ENCODE measurements around the gene IFI27L2. TPM values are rescaled to one million over a fixed set of nuclear protein-coding genes. Genes with fewer than 3 reads are reported as not detected.

IFI27L2 gene
- total RNA-seq, 1 donor: 64.6 TPM

DNA sequence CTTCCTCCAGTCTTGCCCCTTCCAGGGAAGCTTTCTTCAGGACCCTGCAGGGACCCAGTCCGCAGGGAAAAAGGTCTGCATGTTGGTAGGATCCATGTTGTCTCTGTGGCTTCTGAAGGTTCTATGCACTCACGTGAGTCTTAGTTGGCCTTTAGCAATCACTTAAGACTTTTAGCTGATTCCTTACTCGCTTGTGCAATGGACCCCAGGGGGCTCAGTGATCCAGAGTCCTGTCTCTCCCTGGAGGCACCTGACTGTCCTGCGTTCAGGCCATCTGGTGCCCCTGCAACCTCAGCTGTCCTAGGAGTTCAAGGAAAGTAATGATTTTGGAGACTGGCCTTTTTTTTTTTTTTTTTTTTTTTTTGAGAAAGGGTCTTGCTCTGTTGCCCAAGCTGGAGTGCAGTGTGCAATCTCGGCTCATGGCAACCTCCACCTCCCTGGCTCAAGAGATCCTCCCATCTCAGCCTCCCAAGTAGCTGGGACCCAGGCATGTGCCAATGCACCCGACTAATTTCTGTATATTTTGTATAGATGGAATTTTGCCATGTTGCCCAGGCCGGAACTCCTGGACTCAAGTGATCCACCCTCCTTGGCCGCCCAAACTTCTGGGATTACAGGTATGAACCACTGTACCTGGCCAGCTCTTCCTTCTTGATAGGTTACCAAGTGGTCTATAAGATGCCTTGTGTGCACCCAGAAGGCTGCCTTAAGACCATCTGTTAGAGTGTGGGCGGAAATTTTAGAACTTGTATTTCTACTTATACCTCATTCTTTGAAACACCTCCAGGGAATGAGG is 4.6 kb downstream of the IFI27L2 start:
- no peak for DNase-seq (ENCODE audit: low read depth in 2 of 3, low spot score in 2 of 3)

DNA sequence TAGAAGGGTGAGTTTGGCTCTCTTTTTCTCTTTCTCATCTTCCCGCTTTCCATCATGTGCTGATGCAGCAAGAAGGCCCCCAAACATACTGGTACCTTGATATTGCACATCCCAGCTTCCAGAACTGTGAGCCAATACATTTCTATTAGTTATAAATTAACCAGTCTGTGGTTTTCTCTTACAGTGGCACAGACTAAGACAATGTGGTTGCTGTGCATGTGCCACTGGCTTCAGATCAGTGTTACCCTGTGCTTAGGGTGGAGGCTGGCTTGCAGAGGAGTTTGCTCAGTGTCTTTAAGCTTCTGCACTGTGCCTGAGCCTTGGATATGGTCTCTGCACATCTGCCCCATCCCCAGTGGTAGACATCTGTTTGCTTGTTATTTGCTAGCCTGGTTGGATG is 5.5 kb downstream of the IFI27L2 start:
- DNase-seq (ENCODE audit: low read depth in 2 of 3, low spot score in 2 of 3): no peak

DNA sequence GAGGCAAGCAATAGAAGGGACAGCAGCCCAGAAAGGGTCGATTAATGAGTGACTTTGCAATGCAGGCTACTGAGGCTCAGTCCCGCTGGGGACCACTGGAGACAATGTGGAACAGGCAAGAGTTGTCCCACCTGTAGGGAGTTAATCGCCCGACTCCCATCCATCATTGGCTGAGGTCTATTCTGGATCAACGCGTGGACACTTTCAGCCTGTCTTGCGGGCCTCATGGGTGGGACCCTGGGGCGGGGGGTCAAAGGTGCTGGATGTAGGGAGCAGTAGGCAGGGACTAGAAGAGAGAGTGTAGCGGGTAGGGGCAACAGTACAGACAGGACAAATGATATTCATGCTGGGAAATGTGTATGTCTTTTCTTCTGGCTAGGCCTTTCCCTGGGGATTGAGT is 6.1 kb downstream of the IFI27L2 start:
- DNase-seq (ENCODE audit: low read depth in 2 of 3, low spot score in 2 of 3): no peak

DNA sequence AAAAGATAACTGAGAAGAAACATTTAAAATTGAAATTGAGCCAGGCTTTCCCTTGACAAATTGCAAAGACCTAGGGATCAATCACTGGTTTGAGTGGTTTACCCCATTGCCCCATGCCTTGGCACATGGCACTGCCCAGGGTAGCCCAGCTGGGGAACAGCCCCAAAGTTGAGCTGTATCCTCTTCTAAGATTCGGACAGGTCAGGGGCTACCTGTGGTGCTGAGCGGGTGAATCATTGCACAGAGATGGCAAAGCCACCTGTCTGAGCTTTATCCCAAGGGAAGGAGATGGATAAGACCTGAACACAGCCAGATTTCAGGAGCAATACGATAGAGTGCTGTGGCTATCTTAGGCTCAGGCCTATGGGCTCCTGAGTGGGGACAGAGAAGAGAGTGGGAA is 7.0 kb downstream of the IFI27L2 start:
- DNase-seq (ENCODE audit: low read depth in 2 of 3, low spot score in 2 of 3): no peak

DNA sequence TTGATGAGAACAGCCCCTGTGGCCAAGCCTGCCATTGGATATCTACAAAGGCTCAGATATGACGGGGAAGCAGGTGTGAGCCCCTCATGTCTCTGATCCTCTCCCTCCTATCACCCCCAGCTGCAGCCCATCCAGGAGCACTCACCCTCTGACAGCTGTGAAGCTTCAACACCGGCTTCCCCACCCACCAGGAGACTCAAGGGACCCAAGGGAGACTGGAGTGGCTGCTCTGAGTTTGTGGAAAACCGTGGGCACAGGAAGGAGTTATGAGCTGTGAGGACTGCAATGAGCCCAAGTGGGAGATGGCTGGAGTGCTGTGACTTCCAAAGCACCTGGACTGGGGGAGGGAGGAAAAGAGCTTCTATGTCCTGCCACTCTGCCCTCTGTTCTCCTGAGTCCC is 7.9 kb downstream of the IFI27L2 start:
- DNase-seq (ENCODE audit: low read depth in 2 of 3, low spot score in 2 of 3): no peak

DNA sequence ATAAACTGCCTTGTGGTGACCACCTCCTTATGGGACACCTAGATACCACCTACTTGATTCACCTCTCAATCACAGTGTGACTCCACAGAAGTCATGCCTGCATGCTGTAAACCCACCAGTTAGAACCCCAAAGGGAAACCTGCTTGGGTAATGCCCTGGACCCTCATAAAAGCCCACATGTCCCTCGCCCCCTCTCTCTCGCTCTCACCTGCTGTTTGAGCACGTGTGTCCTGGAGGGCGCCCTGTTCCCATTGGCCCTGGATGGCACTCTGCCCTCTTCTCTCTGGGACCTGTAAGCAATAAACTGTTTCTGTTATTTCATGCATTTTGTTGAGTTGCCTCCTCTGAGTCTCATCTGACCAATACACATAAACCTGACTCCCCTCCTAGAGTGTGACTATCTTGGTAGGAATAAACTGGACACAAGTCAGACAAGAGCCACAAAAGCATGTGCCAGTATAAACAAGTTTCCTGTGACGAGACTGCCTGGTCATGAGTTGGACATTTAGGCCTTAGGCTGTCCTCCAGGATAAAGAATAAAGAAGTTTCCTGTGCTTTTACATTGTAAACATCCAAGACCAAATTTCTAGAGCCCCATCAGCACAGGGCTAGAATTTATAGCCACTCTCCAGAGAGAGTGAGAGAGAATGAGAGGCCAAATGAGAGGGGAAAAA is 8.6 kb downstream of the IFI27L2 start:
- no peak for DNase-seq (ENCODE audit: low read depth in 2 of 3, low spot score in 2 of 3)

DNA sequence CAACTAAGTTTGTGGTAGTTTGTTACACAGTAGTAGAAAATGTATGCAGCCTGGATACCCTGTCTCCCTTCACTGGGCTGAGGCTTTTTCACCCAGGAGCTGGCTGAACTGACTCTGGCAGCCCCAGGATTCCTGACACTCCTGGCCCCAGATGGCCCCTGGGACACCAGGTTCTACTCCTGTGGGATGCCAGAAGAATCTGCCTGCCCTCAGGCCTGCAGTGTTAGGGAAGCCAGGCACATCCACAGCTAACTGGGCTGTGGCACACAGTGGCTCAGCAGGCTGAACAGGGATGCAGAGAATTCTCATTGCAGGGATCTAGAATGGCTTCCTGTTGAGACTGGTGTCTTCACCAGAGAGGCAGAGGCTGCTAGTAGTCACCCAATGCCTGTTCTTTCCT is 10.3 kb downstream of the IFI27L2 start:
- no peak for DNase-seq (ENCODE audit: low read depth in 2 of 3, low spot score in 2 of 3)

DNA sequence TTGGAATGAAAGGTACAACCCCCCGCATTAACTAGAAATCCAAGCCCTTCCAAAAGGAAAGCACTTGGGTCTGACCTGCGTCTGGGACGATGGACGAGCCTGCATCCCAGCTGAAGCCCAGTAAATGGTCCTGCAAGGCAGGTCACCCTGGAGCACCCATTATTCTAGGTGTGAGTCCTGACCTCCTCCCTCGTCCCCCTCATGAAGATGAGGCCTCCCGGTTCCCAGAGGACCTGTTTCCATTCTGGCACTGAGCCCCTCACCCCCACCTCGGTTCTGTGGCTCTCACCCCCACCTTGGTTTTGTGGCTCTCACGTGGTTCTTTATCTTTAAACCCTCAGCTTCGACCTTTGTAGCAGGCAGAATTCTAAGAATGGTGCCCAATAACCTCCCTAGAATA is 11.5 kb downstream of the IFI27L2 start:
- no peak for DNase-seq (ENCODE audit: low read depth in 2 of 3, low spot score in 2 of 3)

DNA sequence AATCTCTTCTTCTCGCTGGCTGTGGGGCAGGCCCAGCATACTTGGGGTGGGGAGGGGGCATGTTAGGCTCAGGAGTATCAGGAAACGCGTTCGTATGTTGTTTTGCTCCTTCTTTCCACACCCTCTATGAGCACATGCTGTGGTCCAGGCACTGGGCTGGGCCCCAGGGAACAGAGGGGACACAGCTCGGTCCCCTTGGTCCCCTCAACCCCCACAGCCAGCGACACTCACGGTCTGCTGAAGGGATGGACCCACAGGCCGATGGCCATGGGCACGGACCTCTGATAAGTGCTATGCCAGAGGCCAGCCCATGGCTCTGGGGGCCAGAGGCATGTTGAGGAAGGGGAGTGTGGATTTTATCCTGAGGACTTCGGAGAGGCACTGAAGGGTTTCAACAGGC is 12.7 kb downstream of the IFI27L2 start:
- DNase-seq (ENCODE audit: low read depth in 2 of 3, low spot score in 2 of 3): no peak

DNA sequence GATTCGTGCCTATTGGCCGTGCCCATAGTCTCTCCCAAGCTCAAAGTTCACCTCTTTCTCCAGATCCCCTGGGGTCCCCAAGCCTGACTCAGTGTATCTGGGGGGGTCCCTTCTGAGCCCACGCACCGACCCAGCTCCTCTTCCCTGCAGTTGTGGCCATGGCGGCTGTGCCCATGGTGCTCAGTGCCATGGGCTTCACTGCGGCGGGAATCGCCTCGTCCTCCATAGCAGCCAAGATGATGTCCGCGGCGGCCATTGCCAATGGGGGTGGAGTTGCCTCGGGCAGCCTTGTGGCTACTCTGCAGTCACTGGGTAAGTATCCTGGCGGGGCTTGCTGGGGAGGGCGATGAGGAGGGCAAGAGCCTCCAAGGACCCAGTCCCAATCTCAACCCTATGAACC is 13.8 kb downstream of the IFI27L2 start:
- no peak for DNase-seq (ENCODE audit: low read depth in 2 of 3, low spot score in 2 of 3)

DNA sequence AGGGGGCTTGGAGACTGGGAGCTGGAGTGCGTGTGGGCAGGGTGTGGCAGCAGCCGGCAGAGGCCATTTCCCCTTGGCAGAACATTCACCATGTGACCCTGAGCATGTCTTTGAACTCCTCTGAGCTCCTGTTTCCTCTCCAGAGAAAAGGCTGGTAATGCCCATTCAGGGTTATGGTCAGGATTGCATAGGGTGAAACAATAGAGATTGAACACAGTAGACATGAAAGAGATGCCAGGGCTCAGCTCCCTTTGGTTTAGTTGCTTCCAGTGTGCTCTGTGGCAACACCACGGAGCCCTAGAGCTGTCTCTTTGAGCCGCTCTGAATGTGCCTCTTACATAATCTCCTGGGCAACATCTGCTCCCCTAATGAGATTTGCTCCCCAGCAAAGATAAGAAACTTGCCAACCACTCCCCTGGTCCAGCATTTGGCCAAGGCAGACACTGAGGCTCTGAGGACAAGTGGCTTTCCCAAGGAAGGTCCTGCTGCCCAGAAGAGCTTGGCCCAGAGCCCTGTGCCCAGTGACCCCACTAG is 14.3 kb downstream of the IFI27L2 start:
- no peak for DNase-seq (ENCODE audit: low read depth in 2 of 3, low spot score in 2 of 3)

DNA sequence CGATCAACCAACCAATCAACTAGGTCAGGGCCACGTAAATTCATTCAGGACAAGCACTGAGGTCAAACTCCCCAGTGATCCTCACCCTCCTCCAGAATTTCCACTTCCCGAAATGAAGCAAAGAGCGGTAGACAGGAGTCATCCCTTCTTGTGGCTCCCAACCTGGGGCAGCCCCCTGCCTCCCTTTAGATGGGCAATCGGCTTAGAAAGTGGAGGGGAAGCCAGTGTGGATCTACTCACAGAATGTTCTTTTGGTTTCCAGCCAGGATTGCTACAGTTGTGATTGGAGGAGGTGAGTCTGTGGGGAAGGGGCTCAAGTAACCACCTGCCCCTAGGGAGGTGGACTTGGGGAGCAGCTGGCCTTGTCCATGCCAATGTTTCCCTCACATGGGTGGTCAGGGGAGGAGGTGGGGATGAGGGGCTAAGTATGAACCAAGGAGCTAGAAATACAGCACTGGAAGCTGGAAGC is 14.8 kb downstream of the IFI27L2 start:
- no peak for DNase-seq (ENCODE audit: low read depth in 2 of 3, low spot score in 2 of 3)

DNA sequence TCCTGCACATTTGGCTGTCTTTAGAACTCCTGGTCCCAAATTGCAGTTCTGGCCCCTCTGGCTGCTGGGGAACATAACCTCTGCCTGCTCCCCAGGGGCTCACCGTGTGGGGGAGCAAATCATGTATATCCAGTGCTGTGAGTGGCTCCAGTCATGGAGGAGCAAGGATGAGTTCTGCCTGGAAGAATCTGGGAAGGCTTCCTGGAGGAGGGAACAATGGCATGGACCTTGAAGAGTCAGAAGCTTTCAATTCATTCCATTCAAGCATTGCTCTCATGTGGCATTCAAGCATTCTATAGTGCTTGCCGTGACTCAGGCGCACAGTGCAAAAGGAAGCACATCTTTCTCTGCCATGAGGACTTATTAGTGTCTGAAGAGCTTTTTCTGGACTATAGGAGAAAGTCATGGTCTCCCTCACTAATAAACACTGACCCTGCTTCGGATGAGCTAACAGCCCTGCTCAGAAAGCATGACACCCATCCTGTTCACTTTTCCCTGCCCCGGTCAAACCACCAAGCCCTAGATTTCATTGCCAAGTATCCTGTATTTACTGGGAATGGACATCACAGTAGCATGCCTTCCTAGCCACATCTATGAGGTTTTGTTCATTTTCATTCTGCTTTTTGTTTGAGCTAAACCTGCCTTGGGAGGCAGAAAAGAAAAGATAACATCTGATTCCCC is 15.4 kb downstream of the IFI27L2 start:
- DNase-seq (ENCODE audit: low read depth in 2 of 3, low spot score in 2 of 3): no peak

DNA sequence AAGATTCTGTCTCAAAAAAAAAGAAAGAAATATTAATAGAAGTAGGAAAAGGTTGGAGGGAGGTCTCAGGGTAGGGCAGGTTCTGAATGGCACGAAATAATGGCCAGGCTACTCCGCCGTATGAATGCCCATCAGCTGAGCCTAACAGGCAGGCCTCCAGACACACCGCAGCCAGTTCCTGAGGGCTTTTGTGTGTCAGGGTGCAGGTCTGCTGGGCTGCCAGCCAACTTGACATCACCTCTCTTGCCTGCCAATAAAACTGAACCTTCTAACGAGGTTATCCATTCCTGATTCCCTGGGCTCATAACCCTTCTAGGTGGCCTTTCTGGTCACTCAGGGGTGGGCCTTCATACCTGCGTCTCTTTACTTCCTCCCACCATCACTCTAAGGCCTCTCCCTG is 15.9 kb downstream of the IFI27L2 start:
- no peak for DNase-seq (ENCODE audit: low read depth in 2 of 3, low spot score in 2 of 3)

DNA sequence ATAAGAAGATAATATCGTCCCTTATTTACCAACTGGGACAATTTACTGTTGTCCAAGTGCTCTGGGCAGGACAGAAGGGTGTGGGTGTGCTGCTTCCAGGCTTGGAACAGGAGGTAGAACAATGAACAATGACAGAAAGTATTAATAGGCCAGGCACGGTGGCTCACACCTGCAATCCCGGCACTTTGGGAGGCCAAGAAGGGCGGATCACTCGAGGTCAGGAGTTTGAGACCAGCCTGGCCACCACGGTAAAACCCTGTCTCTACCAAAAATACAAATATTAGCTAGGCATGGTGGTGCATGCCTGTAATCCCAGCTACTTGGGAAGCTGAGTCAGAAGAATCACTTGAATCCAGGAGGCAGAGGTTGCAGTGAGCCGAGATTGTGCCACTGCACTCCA is 16.3 kb downstream of the IFI27L2 start:
- DNase-seq (ENCODE audit: low read depth in 2 of 3, low spot score in 2 of 3): no peak

DNA sequence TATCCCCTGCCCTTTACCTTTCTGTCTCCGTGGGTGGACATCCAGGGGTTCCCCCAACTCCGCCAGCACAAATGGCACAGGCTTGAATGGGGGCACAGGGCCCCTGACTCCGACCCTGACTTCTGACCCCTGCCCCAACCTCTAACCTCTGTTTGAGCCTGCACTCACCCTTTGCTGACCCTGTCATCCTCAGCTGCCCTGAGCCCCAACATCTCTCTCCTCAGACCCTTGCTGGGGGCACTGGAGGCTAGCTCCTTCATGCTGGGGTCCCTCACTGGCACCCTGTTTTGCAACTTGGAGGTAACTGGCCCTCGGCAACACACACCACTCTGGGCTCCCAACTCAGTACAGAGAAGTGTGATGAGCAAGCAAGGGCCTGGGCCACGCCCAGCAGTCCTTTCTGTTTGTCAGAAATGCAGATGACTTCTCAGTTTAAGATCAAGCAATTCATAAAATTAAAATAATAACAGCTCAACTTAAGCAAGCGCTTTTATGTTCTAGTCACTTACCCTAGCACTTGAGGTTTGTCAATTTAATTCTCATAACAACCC is 16.8 kb downstream of the IFI27L2 start:
- no peak for DNase-seq (ENCODE audit: low read depth in 2 of 3, low spot score in 2 of 3)

DNA sequence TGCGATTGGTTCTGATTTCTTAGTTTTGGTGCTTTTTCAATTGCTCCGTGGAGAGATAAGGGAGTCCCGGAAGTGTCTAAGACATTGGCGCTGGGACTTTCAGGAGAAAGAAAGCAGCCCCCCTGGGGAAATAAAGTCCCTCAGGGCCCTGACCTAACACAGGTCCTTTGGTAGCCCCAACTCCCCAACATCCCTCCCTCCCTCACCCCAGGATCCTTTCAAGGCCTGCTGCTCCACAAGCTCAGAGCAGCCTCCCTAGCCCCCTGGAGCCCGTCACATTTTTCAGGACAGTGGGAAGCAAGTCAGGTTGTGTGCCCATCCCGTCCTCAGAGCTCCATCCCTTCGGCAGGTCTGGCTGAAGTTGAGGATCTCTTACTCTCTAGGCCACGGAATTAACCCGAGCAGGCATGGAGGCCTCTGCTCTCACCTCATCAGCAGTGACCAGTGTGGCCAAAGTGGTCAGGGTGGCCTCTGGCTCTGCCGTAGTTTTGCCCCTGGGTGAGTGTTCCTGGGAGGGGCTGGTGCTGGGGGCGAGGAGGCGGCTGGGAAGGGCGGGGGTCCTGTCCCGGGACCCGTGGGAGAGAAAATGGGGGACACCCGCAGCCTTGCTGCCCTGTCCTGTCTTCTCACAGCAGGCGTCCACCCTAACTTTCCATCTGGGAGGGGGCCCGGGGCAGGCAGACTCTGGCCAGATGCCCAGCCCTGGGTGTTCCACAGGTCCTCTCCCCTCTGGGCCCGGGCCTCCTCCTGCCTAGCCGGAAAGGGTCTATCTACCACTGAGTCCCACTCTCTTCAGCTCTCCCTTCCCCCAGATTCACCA is 17.9 kb downstream of the IFI27L2 start:
- DNase-seq (ENCODE audit: low read depth in 2 of 3, low spot score in 2 of 3): no peak

DNA sequence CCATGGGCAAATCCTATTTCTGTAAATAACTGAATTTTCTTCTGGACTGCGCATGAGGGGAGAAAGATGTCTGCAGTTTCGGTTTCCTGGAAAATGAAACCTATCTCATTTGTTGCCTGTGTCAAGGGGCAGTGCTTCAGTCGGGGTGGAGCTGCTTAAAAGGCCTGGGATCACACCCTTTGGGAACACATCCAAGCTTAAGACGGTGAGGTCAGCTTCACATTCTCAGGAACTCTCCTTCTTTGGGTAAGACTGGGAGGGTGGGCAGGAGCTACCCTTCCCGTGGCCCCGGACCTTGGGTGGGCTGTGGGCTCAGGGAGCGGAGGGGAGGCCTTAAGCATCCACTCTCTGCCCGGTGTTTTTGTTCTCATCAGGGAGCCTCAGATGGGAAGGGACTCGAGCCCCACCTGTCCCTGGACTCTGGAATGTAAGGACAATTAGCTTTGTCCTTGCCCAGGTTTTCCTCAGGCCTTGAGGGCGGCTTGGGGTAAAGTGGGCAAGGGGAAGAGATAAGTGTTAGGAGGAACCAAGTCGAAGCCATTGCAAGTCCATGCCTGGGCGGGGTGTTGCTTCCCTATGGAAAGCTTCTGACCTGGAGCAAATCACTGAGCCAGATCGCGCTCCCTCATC is 18.7 kb downstream of the IFI27L2 start, which contains the start of gene IFI27:
TSS of gene IFI27 (plus strand) at position 185 of the 630 bp plus-strand sequence.
- DNase-seq (ENCODE audit: low read depth in 2 of 3, low spot score in 2 of 3): no peak

DNA sequence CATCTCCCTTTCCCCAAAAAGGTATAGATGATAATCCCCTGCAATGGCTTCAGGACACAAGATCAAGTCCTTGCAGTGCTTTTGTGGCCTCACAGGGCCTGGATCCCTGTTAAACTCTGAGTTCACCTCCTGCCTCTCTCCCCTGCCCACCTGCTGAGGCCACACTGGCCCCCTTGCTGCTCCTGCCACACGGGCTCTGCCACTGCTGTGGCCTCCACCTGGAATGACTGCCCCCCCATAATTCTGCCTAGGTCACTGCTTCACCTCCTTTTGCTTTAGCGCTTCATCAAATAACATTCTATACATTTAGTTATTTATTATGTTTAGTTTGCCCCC is 19.5 kb downstream of the IFI27L2 start:
- DNase-seq (ENCODE audit: low read depth in 2 of 3, low spot score in 2 of 3): no peak

DNA sequence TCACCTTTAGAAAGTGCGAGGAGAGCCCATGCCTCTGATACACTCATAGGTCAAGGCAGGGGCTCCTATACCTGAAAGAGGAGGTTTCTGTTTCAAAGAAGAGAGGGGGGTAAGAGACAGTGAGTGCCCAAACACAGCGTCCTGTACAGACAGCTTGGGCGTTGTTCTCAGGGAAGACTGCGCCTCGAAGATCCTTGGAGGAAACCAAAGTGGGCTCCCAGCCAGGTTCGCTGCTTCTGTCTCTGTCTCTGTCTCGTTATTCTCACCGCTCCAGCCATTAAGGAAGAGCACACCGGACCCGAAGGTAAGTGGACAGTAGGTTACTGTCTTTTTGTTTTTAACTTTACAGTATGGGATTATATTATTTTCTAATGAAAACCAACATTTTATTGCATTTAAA is 24.7 kb downstream of the IFI27L2 start:
- no peak for DNase-seq (ENCODE audit: low read depth in 2 of 3, low spot score in 2 of 3)

Data from hematopoietic multipotent progenitor cell (in vitro differentiated cells).